Activated CD8-positive, alpha-beta memory T cell treated with anti-CD3 and anti-CD28 coated beads, Interleukin-2, amount 50 U/mL, for 24 hours (primary cell): Measurements from ENCODE around the gene GIGYF1.
"Not testable (repeated sequence)": the region's sequence is repeated elsewhere in the genome, so short reads cannot be mapped to it uniquely, and the experiment has no call there.

Source experiments
- DNase-seq: peaks from one replicate; pipeline ENCODE4 v3.0.0-alpha.2; 2020; ENCODE audit errors: extremely low read depth

Gene GIGYF1

DNA sequence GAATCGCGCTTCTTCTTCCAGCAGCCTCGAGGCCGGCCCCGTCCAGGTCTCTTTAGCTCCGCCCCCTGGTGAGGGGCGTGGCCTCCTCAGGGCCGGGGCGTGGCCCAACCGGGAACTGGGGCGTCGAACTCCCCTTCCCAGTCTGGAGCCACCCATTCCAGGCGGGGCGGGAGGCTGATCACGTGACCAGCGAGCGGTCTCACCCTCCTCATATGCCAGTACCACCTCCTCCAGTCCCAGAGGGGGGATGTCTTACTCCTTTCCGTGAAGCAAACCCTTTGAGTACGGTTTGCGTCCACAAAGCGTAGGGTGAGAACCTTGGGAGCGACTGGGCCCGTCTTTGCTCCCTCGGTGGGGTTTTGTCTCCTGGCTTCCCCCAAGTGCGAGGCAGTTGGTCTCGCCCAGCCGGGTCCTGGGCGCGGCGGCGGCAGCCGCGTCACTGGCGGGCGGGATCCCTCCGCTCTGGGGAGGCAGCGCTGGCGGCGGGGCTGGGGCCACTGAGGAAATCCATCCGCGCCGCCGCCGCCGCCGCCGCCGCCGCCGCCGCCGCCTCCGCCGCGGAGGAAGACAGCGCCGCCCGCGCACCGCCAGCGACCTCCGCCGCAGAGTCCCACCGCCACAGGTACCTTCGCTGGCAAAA lies 20.6 kb downstream of the GIGYF1 start, which contains the start of gene GNB2:
Gene GNB2 (plus strand): TSS at position 439 of the 640 bp plus-strand sequence. CDS start 2,526 bp downstream, outside the sequence.
- peak; percentile 98 for DNase-seq

DNA sequence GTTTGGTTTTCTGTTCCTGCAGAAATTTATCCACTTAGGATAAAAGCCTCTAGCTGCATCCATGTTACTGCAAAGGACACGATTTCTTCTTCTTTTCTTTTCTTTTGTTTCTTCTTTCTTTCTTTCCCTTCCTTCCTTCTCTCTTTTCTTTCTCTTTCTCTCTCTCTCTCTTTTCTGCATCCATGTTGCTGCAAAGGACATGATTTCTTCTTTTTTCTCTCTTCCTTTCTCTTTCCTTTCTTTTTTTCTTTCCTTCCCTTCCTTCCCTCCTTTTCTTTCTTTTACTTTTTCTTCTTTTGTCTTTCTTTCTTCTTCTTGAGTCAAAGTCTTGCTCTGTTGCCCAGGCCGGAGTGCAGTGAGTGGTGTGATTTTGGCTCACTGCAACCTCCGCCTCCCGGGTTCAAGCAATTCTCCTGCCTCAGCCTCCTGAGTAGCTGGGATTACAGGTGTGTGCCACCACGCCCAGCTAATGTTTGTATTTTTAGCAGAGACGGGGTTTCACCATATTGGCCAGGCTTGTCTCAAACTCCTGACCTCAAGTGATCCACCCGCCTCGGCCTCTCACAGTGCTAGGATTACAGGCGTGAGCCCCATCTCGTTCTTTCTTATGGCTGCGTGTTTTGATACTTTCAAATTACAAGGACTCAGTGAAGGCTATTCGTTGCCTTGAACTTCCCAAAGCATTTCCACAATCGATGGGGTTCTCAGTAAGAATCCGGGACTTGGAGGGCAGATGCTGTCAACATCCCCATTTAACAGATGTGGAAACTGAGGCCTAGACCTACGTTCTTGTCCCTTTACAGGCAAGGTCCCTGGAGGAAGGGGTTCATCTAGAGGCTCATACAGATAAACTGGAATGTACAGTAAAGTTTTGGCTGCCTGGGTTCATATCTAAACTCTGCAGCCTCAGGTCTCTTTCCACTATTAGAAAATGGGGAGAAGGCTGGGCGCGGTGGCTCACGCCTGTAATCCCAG lies 22.4 kb downstream of the GIGYF1 start:
- DNase-seq: no peak

DNA sequence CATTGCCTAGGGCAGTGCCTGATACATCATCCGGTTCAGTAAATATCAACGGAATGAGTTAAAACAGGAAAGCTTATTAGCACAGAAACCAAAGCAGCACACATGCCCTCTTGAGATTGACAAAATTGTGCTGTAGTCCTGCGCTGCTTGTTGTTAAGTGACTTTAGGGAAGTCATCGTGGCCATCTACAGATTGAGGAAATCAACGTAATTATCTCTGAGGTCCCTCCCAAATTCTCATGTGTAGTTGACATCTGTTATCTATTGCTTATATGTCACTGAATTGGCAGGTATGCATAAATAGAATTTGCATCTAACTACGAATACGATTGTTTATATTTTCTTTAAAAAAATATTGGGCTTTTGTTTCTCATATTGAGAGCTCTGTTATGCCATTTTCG lies 24.0 kb downstream of the GIGYF1 start:
- DNase-seq: no peak

DNA sequence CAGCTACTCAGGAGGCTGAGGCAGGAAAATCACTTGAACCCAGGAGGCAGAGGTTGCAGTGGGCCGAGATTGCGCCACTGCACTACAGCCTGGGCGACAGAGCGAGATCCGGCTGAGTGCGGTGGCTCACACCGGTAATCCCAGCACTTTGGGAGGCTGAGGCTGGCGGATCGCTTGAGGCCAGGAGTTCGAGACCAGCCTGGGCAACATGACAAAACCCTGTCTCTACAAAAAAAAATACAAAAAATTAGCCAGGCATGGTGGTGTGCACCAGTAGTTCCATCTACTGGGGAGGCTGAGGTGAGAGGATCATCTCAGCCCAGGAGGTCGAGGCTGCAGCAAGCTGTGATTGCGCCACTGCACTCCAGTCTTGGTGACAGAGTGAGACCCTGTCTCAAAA lies 24.9 kb downstream of the GIGYF1 start:
- DNase-seq: not testable (repeated sequence)

DNA sequence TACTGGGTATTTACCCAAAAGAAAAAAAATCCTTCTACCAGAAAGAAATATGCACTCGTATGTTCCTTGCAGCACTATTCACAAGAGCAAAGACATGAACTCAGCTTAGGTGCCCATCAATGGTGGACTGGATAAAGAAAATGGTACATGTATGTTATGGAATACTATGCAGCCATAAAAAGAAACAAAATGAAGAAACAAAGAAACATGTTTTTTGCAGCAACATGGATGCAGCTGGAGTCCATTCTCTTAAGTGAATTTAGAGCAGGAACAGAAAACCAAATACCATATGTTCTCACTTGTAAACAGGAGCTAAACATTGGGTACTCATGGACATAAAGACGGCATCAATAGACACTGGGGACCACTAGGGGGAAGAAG lies 26.0 kb downstream of the GIGYF1 start:
- DNase-seq: no peak

DNA sequence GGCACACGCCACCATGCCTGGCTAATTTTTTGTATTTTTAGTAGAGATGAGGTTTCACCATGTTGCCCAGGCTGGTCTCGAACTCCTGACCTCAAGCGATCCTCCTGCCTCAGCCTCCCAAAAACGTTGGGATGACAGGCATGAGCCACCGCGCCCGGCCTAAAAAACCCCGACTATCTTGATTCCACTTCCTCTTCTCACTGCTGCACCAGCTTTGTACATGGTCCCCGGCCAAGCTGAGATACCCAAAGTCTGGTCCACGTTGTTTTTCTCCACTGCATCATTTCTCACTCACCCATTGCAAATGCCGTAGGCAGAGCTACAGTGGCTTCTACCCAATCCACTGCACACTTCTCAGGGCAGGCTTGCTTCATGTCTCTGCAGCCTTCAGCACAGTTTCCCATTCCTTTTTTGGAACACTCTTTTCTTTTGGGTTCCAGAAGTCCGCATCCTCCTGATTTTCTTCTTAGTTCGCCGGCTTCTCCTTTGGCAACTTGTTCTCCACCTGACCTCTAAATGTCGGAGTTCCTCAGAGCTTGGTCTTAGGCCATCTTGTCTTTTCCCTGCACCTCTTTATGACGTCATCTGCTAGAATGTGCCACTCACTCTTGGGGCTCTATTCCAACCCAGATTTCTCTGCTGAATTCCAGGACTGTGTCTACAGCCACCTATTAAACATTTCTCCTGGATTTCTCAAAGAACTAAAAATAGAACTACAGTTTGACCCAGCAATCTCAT lies 26.6 kb downstream of the GIGYF1 start:
- no peak for DNase-seq

DNA sequence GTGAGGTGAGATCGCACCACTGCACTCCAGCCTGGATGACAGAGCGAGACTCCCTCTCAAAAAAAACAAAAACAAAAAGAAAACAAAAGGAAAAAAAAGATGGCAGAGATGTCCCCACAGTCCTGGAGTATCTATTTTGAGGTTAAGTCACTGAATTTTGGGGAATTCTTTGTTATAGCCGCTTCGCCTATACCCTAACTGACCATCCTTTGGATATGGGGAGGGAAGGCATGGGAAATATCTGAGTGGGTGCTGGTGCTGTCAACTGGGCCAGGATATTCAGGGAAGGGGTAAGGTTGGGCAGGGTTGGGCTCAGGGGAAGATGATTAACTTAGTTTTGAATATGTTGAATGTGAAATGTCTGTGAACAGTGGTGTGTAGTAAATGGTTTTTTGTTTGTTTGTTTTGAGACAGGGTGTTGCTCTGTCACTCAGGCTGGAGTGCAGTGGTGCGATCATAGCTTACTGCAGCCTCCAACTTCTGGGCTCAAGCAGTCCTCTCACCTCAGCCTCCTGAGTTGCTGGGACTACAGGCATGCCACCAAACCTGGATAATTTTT lies 28.8 kb downstream of the GIGYF1 start:
- no peak for DNase-seq

DNA sequence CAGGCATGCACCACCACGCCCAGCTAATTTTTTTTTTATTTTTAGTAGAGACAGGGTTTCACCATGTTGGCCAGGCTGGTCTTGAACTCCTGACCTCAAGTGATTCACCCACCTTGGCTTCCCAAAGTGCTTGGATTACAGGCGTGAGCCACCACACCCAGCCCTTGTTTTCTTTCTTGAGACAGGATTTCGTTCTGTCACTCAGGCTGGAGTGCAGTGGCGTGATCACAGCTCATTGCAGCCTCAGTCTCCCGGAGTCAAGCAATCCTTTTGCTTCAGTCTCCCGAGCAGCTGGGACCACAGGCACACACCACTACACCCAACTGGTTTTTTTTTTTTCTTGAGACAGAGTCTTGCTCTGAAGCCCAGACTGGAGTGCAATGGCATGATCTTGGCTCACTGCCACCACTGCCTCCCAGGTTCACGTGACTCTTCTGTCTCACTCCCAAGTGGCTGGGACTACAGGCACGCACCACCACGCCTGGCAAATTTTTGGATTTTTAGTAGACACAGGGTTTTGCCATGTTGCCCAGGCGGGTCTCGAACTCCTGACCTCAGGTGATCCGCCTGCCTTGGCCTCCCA lies 31.8 kb downstream of the GIGYF1 start:
- DNase-seq: not testable (repeated sequence)

DNA sequence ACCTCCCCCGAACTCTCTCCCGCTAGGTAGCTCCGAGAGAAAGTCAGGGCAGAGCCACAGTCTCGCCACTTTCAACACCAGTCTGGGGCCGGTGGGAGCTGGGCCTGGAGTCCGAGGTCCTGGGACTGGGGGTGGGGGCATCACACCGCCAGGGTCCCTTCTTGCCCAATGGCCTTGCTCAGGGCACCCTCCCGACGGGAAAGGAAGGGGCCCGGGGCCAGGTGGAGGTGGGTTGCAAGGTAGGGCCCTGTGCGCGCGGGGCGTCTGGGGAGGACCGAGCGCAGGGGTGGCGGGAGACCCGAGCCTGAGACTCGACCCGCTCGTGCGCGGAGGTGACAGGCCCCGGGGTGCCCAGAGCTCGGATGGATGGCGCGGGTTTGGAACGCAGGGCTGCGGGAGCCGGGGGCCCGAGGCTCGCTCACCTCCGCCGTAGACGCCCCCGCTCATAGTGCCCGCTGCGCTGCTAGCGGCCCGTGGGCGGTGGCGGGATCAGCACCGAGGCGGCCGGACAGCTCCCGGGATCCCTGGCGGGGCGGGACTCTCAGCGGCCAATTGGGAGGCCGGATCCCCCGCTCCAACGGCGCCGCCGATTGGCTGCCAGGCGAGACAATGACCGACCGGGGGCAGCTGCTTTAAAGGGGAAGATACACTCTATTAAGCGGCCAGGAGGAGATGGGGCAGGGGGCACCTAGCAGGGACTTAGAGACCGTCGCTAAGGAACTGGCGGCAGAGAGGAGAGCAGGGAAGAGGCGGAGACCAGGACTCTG lies 38.0 kb downstream of the GIGYF1 start, which contains the start of gene ACTL6B:
Gene ACTL6B (minus strand): TSS at position 541 of the 767 bp plus-strand sequence. CDS start 94 bp downstream, at position 447.
- no peak for DNase-seq

DNA sequence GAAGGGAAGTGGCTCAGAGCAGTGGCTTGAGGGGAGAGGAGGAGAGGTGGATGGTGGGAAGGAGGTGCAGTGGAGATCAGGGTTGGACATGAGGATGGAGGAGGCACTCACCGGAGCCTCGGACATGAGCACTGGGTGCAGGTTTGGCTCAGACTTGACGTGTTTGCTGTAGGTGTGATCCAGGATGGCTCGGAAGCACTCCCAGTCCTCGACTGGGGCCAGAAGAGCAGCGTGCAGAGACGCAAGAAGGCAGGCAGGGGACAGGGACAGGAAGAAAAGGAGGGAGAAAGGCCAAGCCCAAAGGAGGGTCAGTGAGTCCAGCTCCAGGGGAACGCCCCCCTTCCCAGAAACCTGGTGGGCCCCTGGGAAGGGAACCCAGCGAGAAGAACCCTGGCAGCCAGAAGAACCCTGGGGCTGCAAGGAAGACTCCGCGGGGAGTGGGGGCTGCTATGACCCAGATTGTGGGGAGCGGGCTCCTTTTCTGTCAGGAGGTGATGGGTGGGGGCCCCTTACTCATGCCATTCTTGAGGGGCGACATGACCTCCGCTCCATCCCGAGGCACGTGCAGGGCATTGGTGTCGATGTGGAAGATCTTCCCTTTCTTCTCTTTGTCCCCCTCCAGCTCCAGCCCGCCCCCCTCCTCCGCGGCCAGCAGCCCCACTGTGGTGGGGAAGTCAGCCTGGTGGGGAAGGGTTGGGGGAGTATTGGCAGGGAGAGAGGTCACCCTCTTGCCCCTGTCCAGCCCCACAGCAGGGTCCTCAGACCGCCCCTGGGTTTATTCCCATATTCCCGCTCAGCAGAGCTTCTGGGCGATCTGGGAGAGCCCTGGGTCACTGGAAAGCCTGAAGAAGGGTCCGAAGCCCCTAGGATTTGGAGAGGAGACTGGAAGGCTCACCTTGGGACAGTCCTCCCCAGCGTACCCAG lies 38.9 kb downstream of the GIGYF1 start:
- no peak for DNase-seq

DNA sequence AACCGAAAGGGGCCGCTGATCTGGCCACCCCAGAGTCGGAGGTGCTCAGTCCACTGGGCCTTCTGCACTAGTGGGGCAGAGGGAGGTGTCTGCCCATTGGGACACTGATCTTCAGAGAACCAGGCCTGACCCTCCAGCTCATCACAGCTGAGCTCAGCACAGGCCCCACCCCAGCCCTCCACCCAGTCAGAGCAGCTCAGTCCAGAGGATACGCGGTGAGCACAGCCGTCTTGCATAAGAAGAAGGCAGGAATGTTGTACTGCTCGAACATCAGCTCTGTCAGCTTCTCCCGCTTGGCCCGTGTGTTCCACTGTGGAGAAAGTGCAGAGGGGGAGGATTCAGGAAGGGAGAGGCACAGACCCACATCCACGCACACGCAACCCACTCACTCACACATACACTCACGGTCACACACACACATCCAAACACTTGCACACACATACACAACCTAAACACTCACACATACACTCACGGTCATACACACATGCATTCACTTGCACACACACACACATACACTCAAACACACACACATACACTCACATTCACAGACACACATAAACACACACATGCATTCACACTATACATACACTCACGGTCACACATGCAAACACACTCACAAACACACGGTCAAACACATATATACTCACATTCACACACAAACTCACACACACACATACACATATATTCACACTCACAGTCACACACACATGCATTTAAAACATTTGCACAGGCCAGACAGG lies 44.1 kb downstream of the GIGYF1 start:
- DNase-seq: no peak

DNA sequence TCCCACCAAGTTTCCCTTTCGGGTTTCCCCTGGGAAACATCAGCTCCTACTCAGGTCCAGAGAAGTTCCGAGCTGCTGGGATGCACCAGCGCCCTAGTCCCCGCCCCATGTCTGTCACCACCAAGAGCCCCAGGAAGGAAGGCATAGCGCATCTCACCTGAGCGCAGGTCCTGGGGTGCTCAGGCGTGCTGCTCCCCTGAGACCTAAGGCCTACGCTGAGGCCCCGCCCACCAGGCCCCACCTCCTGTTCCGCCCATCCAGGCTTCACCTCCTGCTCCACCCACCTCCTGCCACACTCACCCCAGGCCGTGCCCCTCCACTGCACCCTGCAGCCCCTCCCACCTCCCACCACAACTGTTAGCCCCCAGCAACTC lies 51.5 kb downstream of the GIGYF1 start:
- DNase-seq: no peak

DNA sequence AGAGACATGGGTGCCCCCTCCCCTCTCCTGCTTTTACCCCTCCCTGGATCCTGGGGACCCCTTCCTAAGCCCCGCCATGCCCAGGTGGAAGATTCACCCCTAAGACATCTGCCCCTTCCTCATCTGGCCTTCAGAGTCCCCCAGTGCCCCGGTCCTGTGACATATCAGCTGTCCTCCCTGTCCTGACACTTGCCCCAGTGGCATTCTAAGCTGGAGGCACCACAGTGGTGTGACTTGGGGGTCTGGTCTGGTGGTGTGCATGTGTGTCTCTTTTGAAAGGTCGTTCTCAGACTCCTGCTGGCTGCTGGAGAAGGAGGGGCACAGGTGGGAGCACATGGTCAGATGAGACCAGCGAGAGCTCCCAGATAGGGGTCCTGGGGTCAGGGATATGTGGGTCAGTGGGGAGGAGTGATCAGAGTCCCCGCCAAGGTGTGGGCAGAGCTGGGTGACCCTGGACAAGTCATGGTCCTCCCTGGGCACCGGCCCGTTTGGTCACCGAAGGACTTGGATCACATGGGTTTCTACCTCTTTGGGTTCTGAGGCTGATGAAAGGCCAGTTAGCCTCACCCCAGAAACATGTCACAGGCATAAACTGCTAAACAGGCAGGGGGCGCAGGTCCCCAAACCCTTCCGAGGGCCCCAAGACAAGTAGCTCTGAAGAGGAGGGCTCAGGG lies 52.1 kb downstream of the GIGYF1 start:
- no peak for DNase-seq

DNA sequence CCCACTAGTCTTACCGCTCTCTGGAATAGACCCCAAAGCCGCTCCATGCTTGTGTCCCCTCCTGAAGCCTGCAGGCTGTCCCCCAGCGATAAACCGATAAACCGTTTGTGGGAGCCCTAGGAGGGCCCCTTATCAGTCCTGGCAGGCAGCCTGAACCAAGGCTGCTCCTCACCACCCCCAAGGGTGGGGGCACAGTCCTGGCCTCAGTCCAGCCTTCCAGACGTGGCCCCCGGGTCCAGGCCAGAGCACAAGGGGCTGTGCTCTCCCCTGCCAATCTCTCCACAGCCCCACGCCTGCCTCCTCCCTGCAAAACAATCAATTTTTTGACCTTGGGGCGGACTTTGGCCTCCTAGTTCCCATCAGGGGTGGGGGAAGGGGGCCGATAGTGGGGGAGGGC lies 52.6 kb downstream of the GIGYF1 start, which contains the start of gene TFR2:
Gene TFR2 (minus strand): TSS at position 90 of the 397 bp plus-strand sequence. CDS start 43 bp downstream, at position 47.
- DNase-seq: no peak

DNA sequence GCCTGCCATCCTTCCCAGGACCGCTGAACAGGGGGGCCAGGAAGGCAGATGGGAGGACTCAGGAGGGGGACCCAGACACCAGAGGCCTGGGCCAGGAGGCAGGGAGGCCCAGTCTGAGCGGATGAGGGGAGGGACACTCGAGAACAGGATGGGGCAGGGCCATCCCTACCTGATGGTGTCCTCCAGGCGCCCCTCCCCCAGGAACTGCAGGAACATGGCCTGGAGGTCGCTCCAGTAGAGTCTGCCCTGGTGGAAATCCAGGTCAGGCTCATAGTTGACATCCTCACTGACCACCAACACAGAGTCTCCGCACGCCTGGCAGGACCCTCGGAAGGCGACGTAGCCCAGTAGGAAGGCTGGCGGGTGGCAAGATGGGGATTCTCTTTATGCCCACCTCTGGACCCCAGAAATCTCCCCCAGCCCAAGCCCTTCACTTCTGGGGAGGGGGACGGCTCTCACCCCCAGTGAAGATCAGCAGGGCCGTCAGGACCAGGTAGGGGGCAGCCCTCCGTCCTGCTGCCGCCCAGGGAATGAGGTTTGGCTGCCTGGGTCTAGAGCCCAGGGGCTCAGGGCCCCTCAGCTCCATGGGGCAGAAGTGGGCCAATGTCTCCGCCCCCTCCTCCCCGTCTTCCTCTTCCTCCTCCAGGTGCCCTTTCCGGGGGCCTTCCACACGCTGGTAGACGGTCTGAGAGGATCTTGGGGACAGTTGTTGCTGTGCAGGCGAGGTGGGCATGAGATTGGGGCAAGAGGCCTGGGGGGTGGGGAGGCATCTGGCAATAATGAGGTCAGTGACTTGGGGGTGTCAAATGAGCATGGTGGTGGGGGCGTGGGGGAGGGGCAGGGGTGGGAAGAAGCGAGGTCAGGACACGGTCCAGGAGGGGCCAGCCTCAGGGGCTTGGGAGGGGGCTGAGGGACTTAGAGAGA lies 53.3 kb downstream of the GIGYF1 start:
- DNase-seq: no peak

DNA sequence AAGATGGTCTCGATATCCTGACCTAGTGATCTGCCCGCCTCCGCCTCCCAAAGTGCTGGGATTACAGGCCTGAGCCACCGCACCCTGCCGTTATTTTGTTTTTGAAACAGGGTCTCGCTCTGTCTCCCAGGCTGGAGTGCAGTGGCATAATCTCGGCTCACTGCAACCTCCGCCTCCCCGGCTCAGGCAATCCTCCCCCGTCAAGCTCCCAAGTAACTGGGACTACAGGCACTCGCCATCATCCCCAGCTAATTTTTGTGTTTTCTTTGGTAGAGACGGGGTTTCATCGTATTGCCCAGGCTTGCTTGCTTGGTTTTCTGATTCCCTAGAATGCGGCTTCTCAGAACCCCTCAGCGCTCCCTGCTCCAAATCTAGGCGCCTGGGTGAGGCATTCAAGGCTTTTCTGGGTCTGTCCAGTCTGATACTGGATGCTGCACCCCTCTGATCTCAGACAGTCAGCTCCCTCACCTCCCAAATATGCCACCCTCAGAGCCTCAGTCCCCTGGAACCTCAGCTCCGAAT lies 54.0 kb downstream of the GIGYF1 start:
- no peak for DNase-seq
